SK-N-SH (cell line): ENCODE data around the gene NR3C1. TPM values are rescaled to one million over a fixed set of nuclear protein-coding genes. Genes with fewer than 3 reads are reported as not detected.

ENCODE experiments used
- CTCF ChIA-PET: fragments of 300-600, 350-600 bp; formaldehyde crosslinking; extraction: SDS; loops from one replicate; lab custom pipeline; 2021; lab: Yijun Ruan, JAX
- POLR2A ChIA-PET: fragments of 350-600 bp; sonication (Branson Sonifier 250); formaldehyde crosslinking; extraction: SDS; loops from one replicate; lab custom pipeline; 2020; ENCODE audit warnings: antibody characterized with exemption, inconsistent platforms; lab: Yijun Ruan, JAX
- DNase-seq: peaks from one replicate; pipeline ENCODE4 v3.0.0; 2012
- H2AFZ ChIP-seq: fragments of 200-600 bp; sonication (generic); 2 replicates; pipeline ENCODE4 v1.8.1; 2016; ENCODE audit warnings: antibody characterized with exemption, mild to moderate bottlenecking, low read depth
- H3F3A ChIP-seq: fragments of 200-600 bp; sonication (generic); replicated peaks from 2 replicates; pipeline ENCODE3; 2016; ENCODE audit warnings: antibody characterized with exemption, mild to moderate bottlenecking; ENCODE audit not compliant: insufficient read depth
- H3K27ac ChIP-seq, 2 experiments: fragments of 200-500 bp in 1 of 2; fragments of 200-600 bp in 1 of 2; sonication (Bioruptor generic) in 1 of 2; sonication (generic), shearing (Covaris generic) in 1 of 2; 2 replicates each; pipeline versions ENCODE4 v1.5.1 to v1.6.1; 2014 to 2016; ENCODE audit warnings: low read depth in 2 of 2, inconsistent platforms in 1 of 2, low read length in 1 of 2, mild to moderate bottlenecking in 1 of 2, mixed read lengths in 1 of 2
- H3K27me3 ChIP-seq: fragments of 200-600 bp; sonication (generic), shearing (Covaris generic); 2 replicates; pipeline ENCODE4 v1.6.1; 2016; ENCODE audit warnings: mixed run types; ENCODE audit not compliant: insufficient read depth
- H3K36me3 ChIP-seq, 2 experiments: fragments of 200-500 bp in 1 of 2; fragments of 200-600 bp in 1 of 2; sonication (Bioruptor generic) in 1 of 2; sonication (generic) in 1 of 2; replicated peaks in 1 of 2; 2 replicates each; pipeline versions ENCODE3 to v1.5.1; 2014 to 2016; ENCODE audit warnings: low read length in 1 of 2, mild to moderate bottlenecking in 1 of 2; ENCODE audit not compliant: insufficient read depth in 2 of 2, control insufficient read depth in 1 of 2
- H3K4me1 ChIP-seq, 2 experiments: fragments of 200-500 bp in 1 of 2; fragments of 200-600 bp in 1 of 2; sonication (Bioruptor generic) in 1 of 2; sonication (generic), shearing (Covaris generic) in 1 of 2; 2 replicates each; pipeline versions ENCODE4 v1.5.1 to v1.6.1; 2014 to 2016; ENCODE audit warnings: low read depth in 1 of 2, low read length in 1 of 2, mixed run types in 1 of 2; ENCODE audit not compliant: insufficient read depth in 2 of 2, control insufficient read depth in 1 of 2
- H3K4me2 ChIP-seq: fragments of 200-600 bp; sonication (generic), shearing (Covaris generic); 2 replicates; pipeline ENCODE4 v1.6.1; 2017; ENCODE audit warnings: mixed run types
- H3K4me3 ChIP-seq, 2 experiments: fragments of 200-500 bp in 1 of 2; fragments of 200-600 bp in 1 of 2; sonication (Bioruptor generic) in 1 of 2; sonication (generic), shearing (Covaris generic) in 1 of 2; 2 replicates each; pipeline versions ENCODE4 v1.5.1 to v1.8.1; 2014 to 2016; ENCODE audit warnings: low read depth in 2 of 2, inconsistent platforms in 1 of 2, low read length in 1 of 2, mild to moderate bottlenecking in 1 of 2, mixed read lengths in 1 of 2, moderate library complexity in 1 of 2
- H3K79me2 ChIP-seq: fragments of 200-600 bp; sonication (generic); 2 replicates; pipeline ENCODE4 v1.8.1; 2017; ENCODE audit warnings: mild to moderate bottlenecking; ENCODE audit not compliant: insufficient read depth
- H3K9ac ChIP-seq: fragments of 200-600 bp; sonication (generic); 2 replicates; pipeline ENCODE4 v1.6.1; 2017; ENCODE audit warnings: mixed run types
- H3K9me2 ChIP-seq: fragments of 200-600 bp; sonication (generic); 2 replicates; pipeline ENCODE4 v1.6.1; 2017; ENCODE audit warnings: mixed run types
- H3K9me3 ChIP-seq: fragments of 200-600 bp; sonication (generic); 2 replicates; pipeline ENCODE4 v1.6.1; 2017; ENCODE audit warnings: mixed run types, mild to moderate bottlenecking, moderate library complexity
- H4K20me1 ChIP-seq: fragments of 200-600 bp; sonication (generic); 2 replicates; pipeline ENCODE4 v1.6.1; 2017; ENCODE audit warnings: mild to moderate bottlenecking, mixed run types; ENCODE audit not compliant: insufficient read depth
- CHD2 ChIP-seq: fragments of 150-350 bp; IDR thresholded peaks from 2 replicates; pipeline ENCODE4 v1.6.1; 2018; ENCODE audit warnings: low read length; ENCODE audit not compliant: partially characterized antibody
- CTCF ChIP-seq: fragments of 200-600 bp; sonication (generic); IDR thresholded peaks from 2 replicates; pipeline ENCODE4 v1.6.1; 2017; ENCODE audit warnings: antibody characterized with exemption, mild to moderate bottlenecking, moderate library complexity
- ELF1 ChIP-seq: IDR thresholded peaks from 2 replicates; pipeline ENCODE4 v1.4.0; 2012
- EP300 ChIP-seq, 2 experiments: IDR thresholded peaks; 2 replicates each; pipeline versions ENCODE4 v1.4.0 to v1.6.1; 2012; ENCODE audit warnings: borderline replicate concordance in 1 of 2, low read depth in 1 of 2, low read length in 1 of 2
- EZH2phosphoT487 ChIP-seq: fragments of 200-600 bp; sonication (generic); IDR thresholded peaks from 2 replicates; pipeline ENCODE4 v1.6.1; 2017; ENCODE audit warnings: low read depth, mixed run types, mild to moderate bottlenecking, antibody characterized with exemption, moderate library complexity, borderline replicate concordance
- FOSL2 ChIP-seq: IDR thresholded peaks from 2 replicates; pipeline ENCODE4 v1.4.0; 2012; ENCODE audit warnings: low read depth, mild to moderate bottlenecking, moderate library complexity, borderline replicate concordance
- FOXJ3 ChIP-seq: sonication (generic); formaldehyde crosslinking; IDR thresholded peaks from 2 replicates; pipeline ENCODE4 v1.5.1; 2020; ENCODE audit warnings: mild to moderate bottlenecking, missing genetic modification reagents
- FOXM1 ChIP-seq: IDR thresholded peaks from 2 replicates; pipeline ENCODE4 v1.4.0; 2012; ENCODE audit warnings: low read depth, mild to moderate bottlenecking
- JUND ChIP-seq: IDR thresholded peaks from 2 replicates; pipeline ENCODE4 v1.4.0; 2012
- MAX ChIP-seq: IDR thresholded peaks from 2 replicates; pipeline ENCODE4 v1.4.0; 2012; ENCODE audit warnings: low read depth
- MEF2A ChIP-seq: IDR thresholded peaks from 2 replicates; pipeline ENCODE4 v1.4.0; 2012; ENCODE audit warnings: low read depth, borderline replicate concordance
- NFIC ChIP-seq: IDR thresholded peaks from 2 replicates; pipeline ENCODE4 v1.4.0; 2012; ENCODE audit warnings: borderline replicate concordance
- NRF1 ChIP-seq: IDR thresholded peaks from 2 replicates; pipeline ENCODE4 v1.6.1; 2012; ENCODE audit warnings: low read depth, mild to moderate bottlenecking, low read length
- POLR2AphosphoS5 ChIP-seq: IDR thresholded peaks from 2 replicates; pipeline ENCODE4 v1.6.1; 2012; ENCODE audit warnings: low read depth, low read length
- RCOR1 ChIP-seq: fragments of 150-350 bp; IDR thresholded peaks from 2 replicates; pipeline ENCODE4 v1.6.1; 2017; ENCODE audit warnings: antibody characterized with exemption, low read length
- REST ChIP-seq: IDR thresholded peaks from 2 replicates; pipeline ENCODE4 v1.6.1; 2012; ENCODE audit warnings: mild to moderate bottlenecking, low read depth, low read length, moderate library complexity
- SIN3A ChIP-seq: IDR thresholded peaks from 2 replicates; pipeline ENCODE4 v1.6.1; 2012; ENCODE audit warnings: low read depth, mild to moderate bottlenecking, low read length, moderate library complexity, borderline replicate concordance
- TAF1 ChIP-seq: IDR thresholded peaks from 2 replicates; pipeline ENCODE4 v1.6.1; 2012; ENCODE audit warnings: low read depth, mild to moderate bottlenecking, low read length, moderate library complexity, borderline replicate concordance
- TEAD4 ChIP-seq: IDR thresholded peaks from 2 replicates; pipeline ENCODE4 v1.4.0; 2012; ENCODE audit warnings: mild to moderate bottlenecking, borderline replicate concordance; ENCODE audit not compliant: insufficient read depth
- USF2 ChIP-seq: fragments of 150-350 bp; IDR thresholded peaks from 2 replicates; pipeline ENCODE4 v1.6.1; 2017; ENCODE audit warnings: antibody characterized with exemption, low read length, low read depth, borderline replicate concordance
- WGBS: methylation state at CpG from one replicate; pipeline ENCODE4 v1.1.6; 2017; ENCODE audit warnings: low lambda C conversion rate; 5-methylcytosine and 5-hydroxymethylcytosine counted together
- polyA plus RNA-seq, 3 experiments: library from polyadenylated mRNA; depleted of rRNA; stranded (reverse); fragments of >200 nt; gene quantifications; 2 replicates each; pipeline ENCODE4 v1.2.3, GENCODE V29; 2012

Gene NR3C1
- polyA plus RNA-seq, 1 of the 3 experiments (the other 2 are of a cell fraction): 7.1 TPM

- ChIA-PET CTCF (no interaction called here), POLR2A (no interaction called here)
- Histone ChIP-seq H3K79me2 (no peaks in the 10 kb centered on the region), H3K4me1 (peaks cover 6 to 7% of the 10 kb centered on the region in 2 experiments; a peak in 1 of 4 replicates), H3K27me3 (no peaks in the 10 kb centered on the region), H3K9me3 (no peaks in the 10 kb centered on the region), H3K4me3 (no peak overlapping the region), H3K36me3 (no peaks in the 10 kb centered on the region), H3K4me2 (no peak overlapping the region), H2AFZ (no peak overlapping the region), H3F3A (no peaks in the 10 kb centered on the region), H4K20me1 (no peaks in the 10 kb centered on the region), H3K9ac (no peak overlapping the region), H3K9me2 (no peaks in the 10 kb centered on the region), H3K27ac (no peak overlapping the region)
- DNase-seq: no peak
- no peak for TF ChIP-seq CTCF
- no peak for TF ChIP-seq TEAD4
- TF ChIP-seq JUND: no peak
- TF ChIP-seq CHD2: no peak
- TF ChIP-seq POLR2AphosphoS5: no peak
- TF ChIP-seq FOXJ3 (CRISPR knock-in tag): no peak
- TF ChIP-seq FOSL2: no peak
- TF ChIP-seq TAF1: no peak
- no peak for TF ChIP-seq MEF2A
- TF ChIP-seq FOXM1: no peak
- TF ChIP-seq SIN3A: no peak
- no peak for TF ChIP-seq USF2
- no peak for TF ChIP-seq RCOR1
- no peak for TF ChIP-seq MAX
- no peak for TF ChIP-seq EP300 (IDR thresholded peaks at IDR 0.05; ENCODE audit: borderline replicate concordance in 1 of 2, low read depth in 1 of 2, low read length in 1 of 2)
- no peak for TF ChIP-seq EZH2phosphoT487
- no peak for TF ChIP-seq ELF1
- TF ChIP-seq NFIC: no peak
- no peak for TF ChIP-seq REST
- TF ChIP-seq NRF1: no peak
- 67% methylated on average over 3 of the region's 3 CpGs for WGBS
These were observed 172.1 kb downstream of the NR3C1 start for GRCh38 chr5:143231416-143231815.
